HG03442 (cell line): ENCODE data around the gene NMB.

Source experiments
- ATAC-seq: cut with Tn5 transposase; IDR thresholded peaks from one replicate; pipeline ENCODE4 v1.9.1; 2021; ENCODE audit warnings: mild to moderate bottlenecking, moderate library complexity; ENCODE audit not compliant: unreplicated experiment

NMB gene

DNA sequence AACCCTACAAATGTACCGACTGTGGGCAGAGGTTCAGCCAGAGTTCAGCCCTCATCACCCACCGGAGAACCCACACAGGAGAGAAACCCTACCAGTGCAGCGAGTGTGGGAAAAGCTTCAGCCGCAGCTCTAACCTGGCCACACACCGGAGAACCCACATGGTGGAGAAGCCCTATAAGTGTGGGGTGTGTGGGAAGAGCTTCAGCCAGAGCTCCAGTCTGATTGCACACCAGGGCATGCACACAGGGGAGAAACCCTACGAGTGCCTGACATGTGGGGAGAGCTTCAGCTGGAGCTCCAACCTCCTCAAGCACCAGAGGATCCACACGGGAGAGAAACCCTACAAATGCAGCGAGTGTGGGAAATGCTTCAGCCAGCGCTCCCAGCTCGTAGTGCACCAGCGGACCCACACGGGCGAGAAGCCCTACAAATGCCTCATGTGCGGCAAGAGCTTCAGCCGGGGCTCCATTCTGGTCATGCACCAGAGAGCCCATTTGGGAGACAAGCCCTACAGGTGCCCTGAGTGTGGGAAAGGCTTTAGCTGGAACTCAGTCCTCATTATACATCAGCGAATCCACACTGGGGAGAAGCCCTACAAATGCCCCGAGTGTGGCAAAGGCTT is 36.5 kb downstream of the NMB start:
- no peak for ATAC-seq

DNA sequence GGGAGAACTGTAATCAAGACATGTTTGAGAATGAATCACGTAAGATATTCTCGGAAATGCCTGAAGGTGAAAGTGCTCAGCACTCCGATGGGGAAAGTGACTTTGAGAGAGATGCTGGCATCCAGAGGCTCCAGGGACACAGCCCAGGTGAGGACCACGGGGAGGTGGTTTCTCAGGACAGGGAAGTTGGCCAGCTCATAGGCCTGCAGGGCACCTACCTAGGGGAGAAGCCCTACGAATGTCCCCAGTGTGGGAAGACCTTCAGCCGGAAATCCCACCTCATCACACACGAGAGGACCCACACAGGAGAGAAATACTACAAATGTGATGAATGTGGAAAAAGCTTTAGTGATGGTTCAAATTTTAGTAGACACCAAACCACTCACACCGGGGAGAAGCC is 37.4 kb downstream of the NMB start:
- ATAC-seq = no peak

DNA sequence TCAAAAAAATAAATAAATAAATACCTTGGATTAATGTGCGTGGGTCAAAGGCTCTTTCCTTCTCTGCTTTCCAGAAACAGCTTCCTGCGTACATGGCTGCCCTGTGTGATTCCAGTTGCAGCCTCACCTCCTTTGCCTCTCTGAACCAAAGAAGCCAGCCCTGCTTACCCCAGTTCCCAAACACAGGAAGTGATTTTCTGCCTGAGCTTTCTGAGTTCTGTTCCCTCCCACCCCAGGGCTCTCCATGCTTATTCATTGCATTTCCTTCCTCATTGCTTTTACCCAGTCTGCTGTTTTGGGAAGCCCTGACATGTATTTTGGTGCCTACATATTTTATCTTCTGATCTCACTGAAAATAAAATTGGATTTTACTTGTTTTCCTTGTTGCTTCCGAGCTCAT is 41.8 kb downstream of the NMB start:
- ATAC-seq = no peak

DNA sequence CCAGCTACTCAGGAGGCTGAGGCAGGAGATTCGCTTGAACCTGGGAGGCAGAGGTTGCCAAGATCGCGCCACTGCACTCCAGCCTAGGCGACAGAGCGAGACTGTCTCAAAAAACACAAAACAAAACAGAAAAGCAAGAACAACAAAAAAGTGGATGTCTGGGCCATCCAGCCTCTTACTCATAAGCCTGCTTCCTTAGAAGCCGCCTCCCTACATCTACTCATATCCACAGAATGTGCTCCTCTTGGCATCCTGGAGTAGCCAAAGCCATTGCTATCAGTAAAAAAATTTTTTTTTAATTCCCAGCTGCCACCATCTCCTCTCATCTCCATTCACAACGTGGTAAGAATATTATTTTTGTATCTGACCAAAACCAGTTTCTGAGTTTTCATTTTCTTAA is 46.4 kb downstream of the NMB start:
- ATAC-seq = no peak

DNA sequence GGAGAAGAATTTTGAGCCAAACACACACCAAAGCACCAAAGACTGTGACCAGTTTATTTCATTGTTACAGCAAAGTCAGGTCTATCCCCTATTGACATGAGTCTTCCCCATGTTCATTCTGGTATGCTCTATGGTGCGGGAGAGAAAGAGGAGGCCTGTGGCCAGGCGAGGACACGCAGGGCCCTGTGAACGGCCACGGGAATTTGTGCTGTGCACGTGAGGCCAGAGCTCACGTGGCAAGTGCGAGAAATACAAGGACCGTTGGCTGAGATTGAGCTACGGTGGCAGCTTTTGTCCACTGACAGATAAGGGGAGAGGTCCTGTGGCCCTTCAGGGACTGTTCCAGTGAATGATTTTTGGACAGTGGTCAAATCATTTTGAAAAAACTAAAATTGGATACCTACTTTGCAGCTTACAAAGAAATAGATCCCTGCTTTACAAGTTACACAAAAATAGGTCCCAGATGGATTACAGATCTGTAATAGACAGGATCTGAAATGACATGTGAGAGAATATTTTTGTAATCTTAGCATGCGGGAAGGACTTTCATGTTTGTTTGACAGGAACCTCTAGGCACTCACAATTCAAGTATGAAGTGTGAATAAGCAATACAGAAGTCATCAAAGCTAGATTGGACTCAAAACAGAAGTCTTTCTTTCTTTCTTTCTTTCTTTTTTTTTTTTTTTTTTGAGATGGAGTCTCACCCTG is 48.0 kb downstream of the NMB start:
- ATAC-seq = no peak

DNA sequence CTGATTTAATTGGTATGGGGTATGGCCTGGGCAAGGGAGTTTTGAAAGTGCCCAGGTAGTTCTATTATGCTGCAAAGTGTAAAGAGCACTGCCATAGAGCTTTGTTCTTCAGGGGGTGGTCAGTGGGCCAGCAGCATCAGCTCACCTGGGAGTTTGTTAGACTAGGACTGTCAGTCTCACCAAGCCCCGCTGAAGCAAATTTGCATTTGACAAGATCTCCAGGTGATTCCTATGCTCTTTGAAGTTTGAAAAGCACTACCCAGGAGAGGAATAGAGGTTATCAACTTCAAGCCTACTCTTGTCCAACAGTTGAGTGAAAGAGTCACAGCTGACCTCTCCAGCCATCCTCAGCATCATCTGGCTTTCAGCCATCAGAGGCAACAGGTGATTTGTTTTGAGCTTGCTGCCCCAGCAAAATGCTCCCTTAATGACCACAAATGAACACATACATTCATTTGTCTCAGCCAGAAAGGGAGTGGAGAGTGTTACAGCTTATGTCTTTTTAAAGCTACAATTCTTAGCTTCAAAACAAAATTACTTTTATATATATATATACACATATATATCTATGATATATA is 49.2 kb downstream of the NMB start:
- ATAC-seq = no peak

DNA sequence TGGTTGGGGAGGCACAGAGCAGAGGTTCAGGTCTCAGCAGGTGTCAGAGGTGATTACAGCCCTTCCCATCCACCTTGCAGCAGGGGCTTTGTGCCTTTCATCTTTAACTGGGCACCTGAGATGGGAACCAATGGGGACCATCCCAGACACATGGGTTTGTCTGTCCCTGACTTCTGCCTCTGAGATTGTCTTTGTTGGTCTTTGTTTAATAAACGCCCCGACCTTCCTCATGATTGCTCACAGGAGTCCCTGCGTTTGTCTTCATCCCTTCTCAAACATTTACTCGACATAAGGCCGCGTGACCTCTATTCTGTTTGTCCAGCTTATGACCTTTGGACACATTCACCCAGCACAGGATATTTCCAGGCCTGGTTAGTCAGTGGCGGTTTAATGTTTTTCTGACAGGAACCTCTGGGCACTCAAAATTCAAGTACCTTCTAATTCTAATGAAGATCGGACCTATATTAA is 51.3 kb downstream of the NMB start:
- ATAC-seq = no peak

DNA sequence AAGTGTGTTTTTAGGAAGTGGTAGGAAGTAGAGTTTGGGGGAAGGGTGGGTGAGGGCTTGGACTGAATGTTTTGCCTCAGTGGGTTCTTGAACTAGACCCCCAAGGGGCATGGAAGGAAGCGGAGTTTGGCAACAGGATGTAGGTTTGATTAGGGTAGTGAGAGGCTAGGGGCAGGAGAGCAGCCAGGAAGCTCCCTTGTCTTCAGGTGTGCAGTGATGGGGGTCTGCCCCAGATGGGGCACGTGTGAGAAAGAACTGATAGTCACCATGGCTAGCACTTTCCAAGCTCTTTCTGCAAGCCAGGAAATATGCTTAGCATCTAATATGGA is 52.5 kb downstream of the NMB start:
- no peak for ATAC-seq
